Activated B cell treated with CpG ODN at 0.5 μM for 24 hours (primary cell): ENCODE results near the gene NPIPB4. TPM values are rescaled to one million over a fixed set of nuclear protein-coding genes. Genes with fewer than 3 reads are reported as not detected.
"Not testable (repeated sequence)": the region's sequence is repeated elsewhere in the genome, so short reads cannot be mapped to it uniquely, and the experiment has no call there.

Experiments used
- ATAC-seq: fragments of 200-7000 bp; cut with Tn5 transposase; one replicate; pipeline ENCODE4 v1.10.0; 2021; ENCODE audit warnings: low read depth, mild to moderate bottlenecking, moderate library complexity
- CTCF ChIA-PET: fragments of 350-600 bp; sonication (Branson Sonifier 250); formaldehyde crosslinking; loops from one replicate; lab custom pipeline; 2021; ENCODE audit warnings: antibody characterized with exemption; lab: Charles Lee
- POLR2A ChIA-PET: fragments of 350-600 bp; sonication (Branson Sonifier 250); formaldehyde crosslinking; loops from one replicate; lab custom pipeline; 2021; ENCODE audit warnings: antibody characterized with exemption; lab: Charles Lee
- DNase-seq: peaks from one replicate; pipeline ENCODE4 v3.0.0; 2022
- H3K27ac Mint-ChIP-seq: one replicate; pipeline ENCODE4 v1.8.0; 2020; ENCODE audit warnings: mixed read lengths
- H3K27me3 Mint-ChIP-seq: one replicate; pipeline ENCODE4 v1.8.0; 2021; ENCODE audit warnings: mixed read lengths
- H3K36me3 Mint-ChIP-seq: one replicate; pipeline ENCODE4 v1.8.0; 2021; ENCODE audit warnings: low read depth, mixed read lengths
- H3K4me1 Mint-ChIP-seq: one replicate; pipeline ENCODE4 v1.8.0; 2021; ENCODE audit warnings: mixed read lengths
- H3K4me3 Mint-ChIP-seq: one replicate; pipeline ENCODE4 v1.8.0; 2020; ENCODE audit warnings: mild to moderate bottlenecking, mixed read lengths
- H3K9me3 Mint-ChIP-seq: one replicate; pipeline ENCODE4 v1.8.0; 2020; ENCODE audit warnings: mixed read lengths
- intact Hi-C: fragments of 100-400 bp; cut with micrococcal nuclease; formaldehyde crosslinking; loops from one replicate; pipeline ENCODE4 v1.15.1; 2024
- total RNA-seq: library from RNA; stranded (reverse); gene quantifications from 2 replicates; pipeline ENCODE4 v1.2.3, GENCODE V29; 2022

Gene NPIPB4
- total RNA-seq, 1 donor from 2014 or later: 546 TPM

- Mint-ChIP-seq H3K4me1 (peaks cover 17% of the 10 kb centered on the region), H3K4me3 (peak overlapping the region; percentile 92), H3K36me3 (peaks cover 24% of the 10 kb centered on the region), H3K27ac (peak overlapping the region; percentile 94)
- POLR2A ChIA-PET: interaction anchor here (0.7 to 1.6 kb wide), 5 partner anchors 132 to 368 kb away, joined by 3 to 6 read pairs (median 3); partner anchors contain the start of gene UQCRC2
- intact Hi-C loops: loop anchor here (1.0 kb wide), 1 partner anchor 133 kb away; the partner anchor contains the start of gene UQCRC2
- H3K27me3 Mint-ChIP-seq, H3K9me3 Mint-ChIP-seq: not testable (repeated sequence)
- ATAC-seq (peak; percentile 98), DNase-seq (peak; percentile 57)
- CTCF ChIA-PET: interaction anchor here (0.6 kb wide), 1 partner anchor 1778 kb away, joined by 3 read pairs; no protein-coding TSS in a partner anchor
These were observed 37.3 kb downstream of the NPIPB4 start for GRCh38 chr16:21820028-21820907.

- Mint-ChIP-seq H3K27ac (peak overlapping the region; percentile 74), H3K4me3 (peak overlapping the region; percentile 92), H3K4me1 (peaks cover 17% of the 10 kb centered on the region), H3K36me3 (peaks cover 26% of the 10 kb centered on the region)
- POLR2A ChIA-PET: interaction anchor here (0.7 to 1.6 kb wide), 5 partner anchors 133 to 369 kb away, joined by 3 to 6 read pairs (median 3); partner anchors contain the start of gene UQCRC2
- H3K9me3 Mint-ChIP-seq, DNase-seq, ATAC-seq, H3K27me3 Mint-ChIP-seq: not testable (repeated sequence)
- intact Hi-C loops: loop anchor here (1.0 kb wide), 1 partner anchor 134 kb away; the partner anchor contains the start of gene UQCRC2
- CTCF ChIA-PET: interaction anchor here (0.6 kb wide), 1 partner anchor 1778 kb away, joined by 3 read pairs; no protein-coding TSS in a partner anchor
These were observed 37.9 kb downstream of the NPIPB4 start for GRCh38 chr16:21819617-21820016.

DNA sequence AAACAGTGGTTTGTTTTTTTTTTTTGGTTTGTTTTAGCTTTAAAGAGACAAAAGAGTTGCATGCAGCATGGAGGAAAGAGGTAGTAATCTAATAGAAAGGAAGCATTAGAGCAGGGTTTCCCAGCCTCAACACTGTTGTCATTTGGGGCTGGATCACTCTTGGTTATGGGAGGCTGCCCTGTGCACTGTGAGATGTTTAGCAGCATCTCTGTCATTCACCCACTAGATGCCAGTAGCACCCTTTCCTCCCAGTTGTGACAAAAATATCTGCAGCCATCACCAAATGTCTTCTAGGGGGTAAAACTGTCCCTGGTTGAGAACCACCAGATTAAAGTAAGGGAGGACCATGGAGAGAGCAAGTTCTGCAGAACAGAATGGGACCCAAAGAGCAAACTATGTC is 40.5 kb downstream of the NPIPB4 start:
- H3K9me3 Mint-ChIP-seq, intact Hi-C loops, H3K27me3 Mint-ChIP-seq, POLR2A ChIA-PET, ATAC-seq, H3K27ac Mint-ChIP-seq, H3K4me3 Mint-ChIP-seq, DNase-seq, CTCF ChIA-PET: not testable (repeated sequence)
- Mint-ChIP-seq H3K4me1 (peaks cover 17% of the 10 kb centered on the region), H3K36me3 (peaks cover 33% of the 10 kb centered on the region)

- Mint-ChIP-seq H3K4me1 (peaks cover 16% of the 10 kb centered on the region), H3K36me3 (peaks cover 39% of the 10 kb centered on the region)
- CTCF ChIA-PET, ATAC-seq, H3K9me3 Mint-ChIP-seq, DNase-seq, H3K4me3 Mint-ChIP-seq, H3K27ac Mint-ChIP-seq, H3K27me3 Mint-ChIP-seq, POLR2A ChIA-PET, intact Hi-C loops: not testable (repeated sequence)
These were observed 41.9 kb downstream of the NPIPB4 start for GRCh38 chr16:21815694-21816093.

DNA sequence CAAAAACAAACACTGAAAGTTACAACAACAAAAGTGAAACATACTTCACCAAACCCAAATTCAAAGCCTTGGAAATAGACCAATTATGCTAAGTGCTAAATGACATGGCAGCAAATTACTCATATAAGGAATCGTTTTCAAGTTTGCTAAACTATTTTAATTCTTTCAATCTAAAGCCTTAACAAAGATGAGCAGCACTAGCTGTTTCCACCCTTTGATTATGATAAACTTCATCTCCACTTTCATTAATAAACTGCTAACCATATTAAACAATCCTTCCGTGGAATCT is 55.2 kb downstream of the NPIPB4 start:
- H3K27me3 Mint-ChIP-seq, H3K4me3 Mint-ChIP-seq, DNase-seq, H3K4me1 Mint-ChIP-seq, POLR2A ChIA-PET, ATAC-seq, H3K27ac Mint-ChIP-seq, H3K9me3 Mint-ChIP-seq: not testable (repeated sequence)
- peaks cover 12% of the 10 kb centered on the region for H3K36me3 Mint-ChIP-seq
- CTCF ChIA-PET: interaction anchor here (0.6 to 0.8 kb wide), 2 partner anchors 91 to 219 kb away, joined by 3 to 5 read pairs; no protein-coding TSS in a partner anchor
- intact Hi-C loops: loop anchor here (5.0 to 10.0 kb wide), 2 partner anchors 98 to 220 kb away; no protein-coding TSS in a partner anchor

DNA sequence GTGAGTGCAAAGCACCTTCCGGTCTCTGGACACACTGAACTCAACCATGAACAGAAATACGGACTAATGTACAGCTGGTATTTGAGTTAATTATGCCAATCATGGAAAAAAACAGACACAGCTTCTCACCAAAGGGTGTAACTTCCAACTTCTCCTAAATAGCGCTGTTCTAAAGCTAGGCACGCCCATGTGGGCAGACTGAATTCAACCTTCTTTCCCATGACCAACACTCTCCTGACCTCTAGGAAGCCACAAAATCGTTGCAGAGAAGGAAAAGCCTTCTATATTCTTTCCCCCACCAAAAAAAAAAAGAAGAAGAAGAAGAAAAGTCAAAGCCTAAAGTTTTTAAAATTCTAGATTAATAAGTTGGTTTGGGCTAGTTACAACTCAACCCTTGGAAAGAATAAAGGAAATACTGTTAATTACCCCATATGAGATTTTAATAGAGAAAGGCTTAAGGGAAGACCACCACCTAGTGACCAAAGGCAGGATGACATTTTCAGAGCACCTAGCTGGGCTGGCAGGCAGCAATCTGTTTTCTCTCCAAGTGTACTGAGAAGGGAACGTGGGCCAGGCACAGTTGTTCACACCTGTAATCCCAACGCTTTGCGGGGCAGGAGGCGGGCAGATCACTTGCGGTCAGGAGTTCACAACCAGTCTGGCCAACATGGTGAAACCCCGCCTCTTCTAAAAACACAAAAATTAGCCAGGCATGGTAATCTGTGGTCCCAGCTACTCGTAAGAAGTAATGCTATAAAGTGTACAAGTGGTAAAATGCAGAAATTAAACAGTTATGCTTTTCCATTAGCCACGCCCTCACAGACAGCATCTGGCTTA is 55.8 kb downstream of the NPIPB4 start:
- H3K9me3 Mint-ChIP-seq, H3K4me3 Mint-ChIP-seq, POLR2A ChIA-PET, H3K27me3 Mint-ChIP-seq, H3K27ac Mint-ChIP-seq, DNase-seq, H3K4me1 Mint-ChIP-seq: not testable (repeated sequence)
- ATAC-seq: peak; percentile 52
- peaks cover 12% of the 10 kb centered on the region for H3K36me3 Mint-ChIP-seq
- CTCF ChIA-PET: interaction anchor here (0.6 to 0.8 kb wide), 2 partner anchors 91 to 218 kb away, joined by 3 to 5 read pairs; no protein-coding TSS in a partner anchor
- intact Hi-C loops: loop anchor here (5.0 to 10.0 kb wide), 2 partner anchors 97 to 219 kb away; no protein-coding TSS in a partner anchor

DNA sequence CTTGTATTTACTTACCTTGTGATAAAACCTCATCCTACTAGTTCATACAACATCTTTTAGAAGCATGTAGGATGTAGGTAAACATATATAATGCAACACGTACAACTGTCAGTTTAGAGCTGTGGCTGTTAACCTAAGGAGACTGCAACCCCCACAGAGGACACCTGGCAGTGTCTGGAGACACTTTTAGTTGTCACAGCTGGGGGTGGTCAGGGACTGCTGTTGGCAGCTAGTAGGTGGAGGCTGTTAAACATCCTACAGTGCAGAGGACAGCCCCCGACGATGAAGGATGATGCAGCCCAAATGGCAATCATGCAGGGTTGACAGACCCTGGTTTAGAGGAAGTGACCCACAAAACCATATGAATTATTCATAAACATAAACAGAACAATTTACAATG is 59.0 kb downstream of the NPIPB4 start:
- CTCF ChIA-PET, ATAC-seq, intact Hi-C loops: not testable (repeated sequence)

GRCh38 chr16:21793310-21793709 is 64.2 kb downstream of the NPIPB4 start:
- CTCF ChIA-PET, H3K27ac Mint-ChIP-seq, DNase-seq, H3K4me3 Mint-ChIP-seq, H3K4me1 Mint-ChIP-seq, H3K9me3 Mint-ChIP-seq, ATAC-seq, POLR2A ChIA-PET, H3K36me3 Mint-ChIP-seq, H3K27me3 Mint-ChIP-seq, intact Hi-C loops: not testable (repeated sequence)

More for the DNA sequence above, 59.0 kb downstream of the NPIPB4 start:
- POLR2A ChIA-PET, H3K36me3 Mint-ChIP-seq, DNase-seq, H3K27ac Mint-ChIP-seq, H3K4me1 Mint-ChIP-seq, H3K27me3 Mint-ChIP-seq, H3K9me3 Mint-ChIP-seq, H3K4me3 Mint-ChIP-seq: not testable (repeated sequence)

DNA sequence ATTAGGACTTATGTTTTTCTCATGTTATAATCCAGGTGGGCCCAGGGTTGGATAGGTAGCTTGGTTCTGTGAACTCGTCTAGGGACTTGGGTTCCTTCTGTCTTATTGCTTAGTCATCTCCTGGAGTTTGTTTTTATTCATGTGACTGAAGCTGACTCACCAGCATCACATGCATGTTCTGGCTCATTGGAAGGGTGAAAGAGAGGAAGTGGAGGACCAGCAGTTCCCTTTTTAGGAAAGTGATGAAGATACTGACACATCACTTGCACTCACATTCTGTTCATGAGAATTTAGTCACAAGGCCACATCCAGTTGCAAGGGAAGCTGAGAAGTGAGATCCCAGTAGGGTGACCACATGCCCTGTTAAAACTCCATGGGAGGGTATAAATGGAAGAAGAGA is 67.0 kb downstream of the NPIPB4 start:
- H3K4me1 Mint-ChIP-seq, DNase-seq, H3K27me3 Mint-ChIP-seq, POLR2A ChIA-PET, H3K36me3 Mint-ChIP-seq, intact Hi-C loops, H3K4me3 Mint-ChIP-seq, CTCF ChIA-PET, H3K9me3 Mint-ChIP-seq, H3K27ac Mint-ChIP-seq: not testable (repeated sequence)
- peak; percentile 88 for ATAC-seq
